Left lung (tissue), 10 donors: ENCODE measurements around the gene IMP4. TPM values are rescaled to one million over a fixed set of nuclear protein-coding genes. Genes with fewer than 3 reads are reported as not detected.

ENCODE experiments used
- ATAC-seq: fragments of 200-7000 bp; cut with Tn5 transposase; one replicate; pipeline ENCODE4 v1.9.1; 2020; ENCODE audit warnings: moderate library complexity
- DNase-seq, 4 donors: peaks; one replicate each; pipeline ENCODE4 v3.0.0-alpha.2; 2013 to 2020
- H3K27ac ChIP-seq, 2 donors: fragments of 200-600 bp; sonication (generic) in 1 of 2; one replicate each; pipeline versions ENCODE4 v1.5.0 to v1.8.0; 2020 to 2021
- H3K27me3 ChIP-seq, 2 donors: fragments of 200-600 bp; sonication (generic) in 1 of 2; one replicate each; pipeline versions ENCODE4 v1.5.0 to v1.8.0; 2020 to 2021
- H3K36me3 ChIP-seq, 2 donors: fragments of 200-600 bp; sonication (generic) in 1 of 2; one replicate each; pipeline versions ENCODE4 v1.5.0 to v1.8.0; 2020 to 2021
- H3K4me1 ChIP-seq, 2 donors: fragments of 200-600 bp; one replicate each; pipeline ENCODE4 v1.8.0; 2021
- H3K4me3 ChIP-seq, 2 donors: fragments of 200-600 bp; sonication (generic) in 1 of 2; one replicate each; pipeline versions ENCODE4 v1.5.0 to v1.8.0; 2020 to 2021; ENCODE audit warnings: mild to moderate bottlenecking in 1 of 2
- H3K9me3 ChIP-seq, 2 donors: fragments of 200-600 bp; sonication (generic) in 1 of 2; one replicate each; pipeline versions ENCODE4 v1.5.0 to v1.8.0; 2020 to 2021
- CTCF ChIP-seq, 2 donors: fragments of 200-600 bp; sonication (generic) in 1 of 2; IDR thresholded peaks; one replicate each; pipeline versions ENCODE4 v1.5.0 to v1.8.0; 2021; ENCODE audit warnings: antibody characterized with exemption in 2 of 2
- intact Hi-C, 2 donors: fragments of 100-400 bp; cut with DNase I; formaldehyde crosslinking; loops; one replicate each; pipeline versions ENCODE4 v1.11.2 to v1.14.2; 2022
- polyA plus RNA-seq, 6 donors: library from polyadenylated mRNA; unstranded; fragments of 120-200 nt; gene quantifications; one replicate each; pipeline ENCODE4 v1.2.1, GENCODE V29; 2013; ENCODE audit not compliant: insufficient read length in 6 of 6
- total RNA-seq, 2 donors: library from RNA; stranded (reverse); fragmentation: NEBNext Ultra II Directional; extraction: Animal tissue kit (Norgen Biotek cat#: 25700); gene quantifications; one replicate each; pipeline ENCODE4 v1.2.1, GENCODE V29; 2021
- donor health status: DM: no; HTN: yes; CAD: no.
- donor health status: DM: no; HTN: no; CAD: no.

Gene IMP4
- total and polyA plus RNA-seq, 8 donors = 29.2 to 82.2 (median 34.3) TPM

- H3K27ac ChIP-seq = peak overlapping the region in 1 of 2 donors; percentile 3
Observed at GRCh38 chr2:130385709-130386108, 43.0 kb downstream of the IMP4 start.

GRCh38 chr2:130387071-130387400 is 44.3 kb downstream of the IMP4 start:
- intact Hi-C loops = no loop called here
- DNase-seq = no peak
- no peaks in the 10 kb centered on the region for H3K27me3 ChIP-seq
- ATAC-seq = no peak
- H3K4me3 ChIP-seq = no peak overlapping the region
- peaks cover 0 to 3% of the 10 kb centered on the region in 2 donors for H3K36me3 ChIP-seq
- TF ChIP-seq CTCF (IDR thresholded peaks at IDR 0.05) = no peak
- no peak overlapping the region for H3K27ac ChIP-seq
- peaks cover 8 to 41% of the 10 kb centered on the region in 2 donors for H3K4me1 ChIP-seq
- H3K9me3 ChIP-seq = no peaks in the 10 kb centered on the region

More at GRCh38 chr2:130385709-130386108, 43.0 kb downstream of the IMP4 start:
- intact Hi-C loops = no loop called here
- TF ChIP-seq CTCF (IDR thresholded peaks at IDR 0.05) = no peak
- Histone ChIP-seq H3K4me3 (no peak overlapping the region), H3K9me3 (no peaks in the 10 kb centered on the region), H3K4me1 (peaks cover 5 to 35% of the 10 kb centered on the region in 2 donors), H3K27me3 (no peaks in the 10 kb centered on the region), H3K36me3 (peaks cover 0 to 13% of the 10 kb centered on the region in 2 donors)
- DNase-seq = no peak
- peak; percentile 13 for ATAC-seq

DNA sequence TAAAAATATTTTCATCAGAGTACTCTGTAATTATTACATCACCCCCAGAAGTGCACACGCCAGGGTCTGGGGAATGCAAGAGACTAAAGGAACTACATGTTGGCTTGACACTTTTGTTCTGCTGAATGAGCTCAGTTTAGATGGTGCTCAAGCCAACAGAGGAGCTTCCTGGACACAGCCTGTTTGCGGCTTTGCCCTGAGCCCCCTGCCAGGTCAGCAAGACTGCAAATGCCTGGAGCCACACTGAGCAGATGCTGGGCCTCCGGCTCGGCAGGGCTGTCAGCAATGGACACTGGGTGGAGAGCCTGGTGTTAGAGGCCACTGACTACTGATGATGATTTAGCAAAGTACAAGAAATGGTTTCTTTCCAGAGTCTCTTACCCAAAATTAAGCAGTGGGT is 45.1 kb downstream of the IMP4 start:
- TF ChIP-seq CTCF (IDR thresholded peaks at IDR 0.05) = no peak
- no peak overlapping the region for H3K27ac ChIP-seq
- H3K27me3 ChIP-seq = no peaks in the 10 kb centered on the region
- DNase-seq = no peak
- H3K9me3 ChIP-seq = no peaks in the 10 kb centered on the region
- no peak overlapping the region for H3K4me3 ChIP-seq
- no peak for ATAC-seq
- intact Hi-C loops = no loop called here
- peaks cover 8 to 43% of the 10 kb centered on the region in 2 donors for H3K4me1 ChIP-seq
- peaks cover 0 to 1% of the 10 kb centered on the region in 2 donors for H3K36me3 ChIP-seq

DNA sequence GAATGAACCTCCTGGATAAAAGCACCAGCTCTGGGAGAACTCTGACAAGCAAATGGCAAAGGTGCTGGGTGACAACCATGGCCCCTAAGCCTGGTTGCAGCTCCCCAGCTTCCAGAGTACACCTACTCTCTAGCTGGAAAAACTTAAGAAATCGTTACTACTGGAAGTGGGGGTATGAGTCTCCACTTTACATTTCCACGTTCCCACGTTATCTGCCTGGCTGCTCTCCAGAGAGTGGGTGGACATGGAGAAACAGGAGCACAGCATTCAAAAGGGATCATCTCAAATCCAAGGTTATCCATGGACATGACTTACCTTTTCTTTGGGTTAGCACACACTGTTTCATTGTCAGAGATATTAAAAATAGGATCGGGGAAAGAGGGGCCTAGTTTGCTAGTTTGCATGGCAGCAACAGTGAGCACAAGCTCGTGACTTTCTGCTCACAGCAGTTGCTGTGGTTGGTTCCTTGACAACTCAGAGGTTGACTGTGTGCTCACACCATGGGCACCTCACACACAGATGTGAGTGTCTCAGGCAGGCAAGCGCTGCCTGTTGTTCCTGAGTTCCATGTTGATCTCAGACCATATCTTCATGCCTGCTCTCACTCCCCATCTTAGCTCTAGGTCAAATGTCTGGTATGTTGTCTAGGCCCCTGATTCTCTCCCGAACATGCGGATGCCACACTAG is 45.7 kb downstream of the IMP4 start:
- TF ChIP-seq CTCF (IDR thresholded peaks at IDR 0.05) = no peak
- ATAC-seq = no peak
- Histone ChIP-seq H3K27ac (no peak overlapping the region), H3K4me1 (peaks cover 8 to 43% of the 10 kb centered on the region in 2 donors), H3K9me3 (no peaks in the 10 kb centered on the region), H3K36me3 (no peaks in the 10 kb centered on the region), H3K4me3 (no peak overlapping the region), H3K27me3 (no peaks in the 10 kb centered on the region)
- intact Hi-C loops = no loop called here
- no peak for DNase-seq

GRCh38 chr2:130389358-130389757 is 46.7 kb downstream of the IMP4 start:
- no peak for TF ChIP-seq CTCF (IDR thresholded peaks at IDR 0.05)
- ATAC-seq (no peak), DNase-seq (no peak)
- intact Hi-C loops = no loop called here
- Histone ChIP-seq H3K4me1 (peaks cover 8 to 43% of the 10 kb centered on the region in 2 donors), H3K27me3 (no peaks in the 10 kb centered on the region), H3K27ac (no peak overlapping the region), H3K9me3 (no peaks in the 10 kb centered on the region), H3K36me3 (no peaks in the 10 kb centered on the region), H3K4me3 (no peak overlapping the region)
